Spinal cord (tissue), 10 donors: Measurements from ENCODE around the gene COBL. TPM values are rescaled to one million over a fixed set of nuclear protein-coding genes. Genes with fewer than 3 reads are reported as not detected.

ENCODE experiments used
- DNase-seq, 6 donors: peaks; one replicate each; pipeline versions ENCODE4 v3.0.0 to v3.0.0-alpha.2; 2013 to 2015; ENCODE audit warnings: low spot score in 6 of 6, low read depth in 4 of 6
- H3K27ac ChIP-seq: one replicate; pipeline ENCODE4 v1.5.1; 2013; ENCODE audit warnings: low read depth, low read length, control low read depth
- H3K27me3 ChIP-seq: one replicate; pipeline ENCODE4 v1.6.1; 2013; ENCODE audit warnings: low read length; ENCODE audit not compliant: control insufficient read depth, insufficient read depth
- H3K36me3 ChIP-seq: one replicate; pipeline ENCODE4 v1.6.1; 2013; ENCODE audit warnings: low read length; ENCODE audit not compliant: control insufficient read depth, insufficient read depth
- H3K4me1 ChIP-seq: one replicate; pipeline ENCODE4 v1.6.1; 2013; ENCODE audit warnings: low read length; ENCODE audit not compliant: control insufficient read depth, insufficient read depth
- H3K4me3 ChIP-seq: one replicate; pipeline ENCODE4 v1.5.1; 2013; ENCODE audit warnings: low read depth, low read length, control low read depth
- H3K9me3 ChIP-seq: one replicate; pipeline ENCODE4 v1.6.1; 2013; ENCODE audit warnings: low read length; ENCODE audit not compliant: control insufficient read depth, insufficient read depth
- WGBS: methylation state at CpG from one replicate; pipeline ENCODE4 v1.1.5; 2013; ENCODE audit warnings: missing lambda C conversion rate; ENCODE audit not compliant: insufficient coverage; 5-methylcytosine and 5-hydroxymethylcytosine counted together
- polyA plus RNA-seq, 2 donors: library from polyadenylated mRNA; unstranded; fragments of 120-200 nt; gene quantifications; one replicate each; pipeline ENCODE4 v1.2.1, GENCODE V29; 2013; ENCODE audit not compliant: insufficient read length in 2 of 2
- total RNA-seq, 2 donors: library from RNA; depleted of rRNA in 1 of 2; stranded (reverse); fragments of 120-200 nt in 1 of 2; fragments of >200 nt in 1 of 2; gene quantifications; one replicate each; pipeline versions ENCODE4 v1.2.3 to v1.2.4, GENCODE V29; 2013 to 2014
- donor health status: healthy.

The COBL gene
- total and polyA plus RNA-seq, 4 donors: 3.8 to 7.8 (median 5.1) TPM

DNA sequence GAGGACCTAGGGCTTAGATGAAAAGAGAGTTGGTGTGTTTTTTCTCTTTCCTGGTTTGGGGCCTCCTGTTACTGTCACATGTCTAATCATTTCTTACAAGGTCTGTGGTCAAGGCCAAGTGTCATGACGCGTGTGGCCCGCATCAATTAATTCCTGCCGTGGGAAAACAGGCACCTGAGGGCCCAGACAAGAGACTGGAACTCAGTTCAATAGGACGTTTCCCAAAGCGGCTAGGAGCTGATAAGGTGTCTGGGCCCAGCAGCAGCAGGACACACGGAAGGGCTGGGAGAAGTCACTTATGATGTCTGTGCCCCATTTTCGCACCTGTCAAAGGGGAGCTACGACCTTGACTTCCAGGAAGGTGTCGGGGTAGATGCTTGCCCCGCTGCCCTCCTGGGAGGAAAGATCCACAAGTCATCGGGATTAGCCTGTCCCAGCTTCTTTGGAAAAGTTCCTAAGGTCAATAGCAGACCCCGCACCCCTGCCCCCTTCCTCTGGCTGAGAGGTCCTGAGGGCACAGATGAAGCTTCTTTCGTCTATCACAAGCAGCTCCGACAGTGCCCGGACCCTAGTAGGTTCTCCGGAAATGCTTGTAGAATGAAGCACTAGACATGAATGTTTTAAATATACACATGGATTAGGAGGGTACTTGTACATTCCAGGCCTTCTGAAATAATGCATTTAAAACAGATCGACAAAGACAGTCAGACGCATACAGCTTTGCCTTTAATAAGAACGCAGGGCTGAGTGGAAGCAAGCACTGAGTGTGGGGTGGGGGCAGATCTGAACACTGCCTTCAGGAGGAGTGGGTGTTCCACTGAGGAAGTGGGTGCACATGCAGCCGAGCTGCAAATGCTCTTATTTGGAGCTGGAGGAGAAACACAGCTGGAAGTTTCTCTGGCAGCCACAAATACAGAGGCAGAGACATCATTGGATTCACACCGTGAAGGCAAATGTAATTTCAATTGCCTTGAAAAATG is 296.4 kb downstream of the COBL start:
- no peaks in the 10 kb centered on the region for H3K27me3 ChIP-seq
- WGBS: 85% methylated on average over 20 of the region's 22 CpGs
- no peak overlapping the region for H3K27ac ChIP-seq
- no peaks in the 10 kb centered on the region for H3K4me1 ChIP-seq
- no peaks in the 10 kb centered on the region for H3K9me3 ChIP-seq
- H3K4me3 ChIP-seq: no peak overlapping the region
- H3K36me3 ChIP-seq: peaks cover 4% of the 10 kb centered on the region
- DNase-seq: peak in 1 of 6 donors; percentile 60

DNA sequence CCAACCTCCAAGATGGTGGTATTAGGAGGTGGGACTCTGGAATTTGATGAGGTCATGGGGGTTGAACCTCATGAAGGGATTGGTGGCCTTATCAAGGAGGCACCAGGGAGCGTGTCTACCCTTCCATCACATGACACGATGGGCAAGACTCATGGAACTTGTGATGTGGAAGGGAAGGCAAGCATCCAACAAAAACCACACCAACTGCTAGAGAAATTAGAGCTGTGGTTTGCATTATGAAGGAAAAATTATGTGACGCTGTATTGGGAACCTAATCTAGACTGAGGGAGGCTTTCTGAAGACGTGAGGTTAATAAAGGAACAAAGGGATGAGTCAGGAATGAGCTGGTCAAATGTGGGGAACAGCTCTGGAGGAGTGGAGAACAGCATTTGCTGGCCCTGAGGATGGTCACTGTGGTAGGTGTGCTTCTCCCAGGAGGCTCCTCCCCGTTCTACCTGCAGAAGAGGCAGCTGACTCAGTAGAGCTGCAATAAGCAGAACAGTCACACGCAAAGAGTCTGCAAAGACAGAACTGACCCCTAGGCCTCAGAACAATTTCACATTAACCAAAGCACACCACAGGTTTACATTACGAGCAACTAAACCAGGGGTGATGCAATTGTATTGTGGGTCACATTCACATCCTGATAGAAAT is 297.3 kb downstream of the COBL start:
- Histone ChIP-seq H3K4me3 (no peak overlapping the region), H3K4me1 (no peaks in the 10 kb centered on the region), H3K9me3 (no peaks in the 10 kb centered on the region), H3K27me3 (no peaks in the 10 kb centered on the region), H3K36me3 (no peaks in the 10 kb centered on the region), H3K27ac (no peak overlapping the region)
- DNase-seq: no peak
- 94% methylated on average over 2 of the region's 7 CpGs for WGBS

DNA sequence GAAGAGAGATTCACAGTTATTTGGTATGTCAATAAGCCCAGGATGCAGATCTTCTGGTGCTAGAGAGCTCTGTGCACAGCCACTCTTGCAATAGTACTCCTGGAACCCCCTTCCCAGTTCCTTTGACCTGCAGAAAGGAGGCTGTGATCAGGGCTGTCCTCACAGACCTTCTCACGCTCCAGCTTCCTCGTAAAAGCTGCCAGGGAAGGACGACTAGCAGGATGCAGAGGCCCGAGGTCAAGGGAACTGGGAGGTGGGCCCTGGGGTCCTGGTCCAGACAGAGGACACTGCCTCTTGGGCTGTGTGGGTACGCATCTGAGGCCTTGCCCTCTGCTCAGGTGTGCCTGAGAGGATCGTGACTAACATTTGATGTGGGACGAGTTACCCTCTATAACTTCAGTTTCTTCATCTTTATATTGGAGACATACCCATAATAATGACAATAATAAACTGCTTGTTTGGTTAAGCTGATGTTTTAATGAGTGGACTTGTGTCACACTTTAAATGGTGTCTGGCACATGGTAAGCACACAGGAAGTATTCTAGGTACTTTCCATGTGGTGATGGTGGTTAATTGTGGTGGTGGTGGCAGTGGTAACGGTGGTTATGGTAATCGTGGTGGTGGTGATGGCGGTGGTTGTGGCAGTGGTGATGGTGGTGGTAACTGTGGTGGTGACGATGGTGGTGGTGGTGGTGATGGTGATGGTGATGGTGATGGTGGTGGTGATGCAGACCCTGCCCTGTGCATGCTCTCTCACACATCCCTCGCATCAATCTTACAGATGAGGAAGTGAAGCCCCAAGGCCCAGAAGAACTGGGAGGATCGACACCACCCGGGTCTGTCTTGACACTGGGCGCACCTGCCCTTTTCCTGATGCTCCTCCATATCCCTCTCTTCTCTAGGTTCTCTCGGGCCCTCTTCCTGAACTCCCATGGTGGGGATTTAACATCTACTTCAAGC is 298.8 kb downstream of the COBL start:
- 92% methylated on average over 11 of the region's 16 CpGs for WGBS
- no peak for DNase-seq
- no peak overlapping the region for H3K4me3 ChIP-seq

DNA sequence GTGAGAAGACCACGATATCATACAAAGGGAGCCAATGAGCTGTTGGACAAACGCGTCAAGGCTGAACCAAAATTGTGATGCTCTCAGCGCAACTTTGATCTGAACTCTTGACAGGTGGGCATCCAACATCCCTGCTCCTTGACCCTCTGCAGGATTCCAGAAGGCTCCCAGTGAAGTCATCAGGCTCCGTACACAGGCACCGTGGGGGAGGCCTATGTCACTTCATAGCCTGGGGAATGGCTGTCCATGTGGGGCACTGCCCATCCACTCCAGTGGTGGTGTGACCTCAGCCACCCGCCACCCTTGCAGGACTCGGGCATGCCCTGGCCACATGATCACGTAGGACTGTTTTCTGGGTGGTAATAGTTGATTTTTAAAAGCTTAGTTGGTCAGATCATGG is 300.1 kb downstream of the COBL start:
- Histone ChIP-seq H3K4me1 (no peaks in the 10 kb centered on the region), H3K27me3 (no peaks in the 10 kb centered on the region), H3K36me3 (no peaks in the 10 kb centered on the region), H3K9me3 (no peaks in the 10 kb centered on the region), H3K27ac (no peak overlapping the region), H3K4me3 (no peak overlapping the region)
- 96% methylated on average over 8 of the region's 9 CpGs for WGBS
- DNase-seq: no peak

More for the DNA sequence above, 298.8 kb downstream of the COBL start:
- Histone ChIP-seq H3K27me3 (no peaks in the 10 kb centered on the region), H3K9me3 (no peaks in the 10 kb centered on the region), H3K36me3 (no peaks in the 10 kb centered on the region), H3K4me1 (no peaks in the 10 kb centered on the region), H3K27ac (no peak overlapping the region)

DNA sequence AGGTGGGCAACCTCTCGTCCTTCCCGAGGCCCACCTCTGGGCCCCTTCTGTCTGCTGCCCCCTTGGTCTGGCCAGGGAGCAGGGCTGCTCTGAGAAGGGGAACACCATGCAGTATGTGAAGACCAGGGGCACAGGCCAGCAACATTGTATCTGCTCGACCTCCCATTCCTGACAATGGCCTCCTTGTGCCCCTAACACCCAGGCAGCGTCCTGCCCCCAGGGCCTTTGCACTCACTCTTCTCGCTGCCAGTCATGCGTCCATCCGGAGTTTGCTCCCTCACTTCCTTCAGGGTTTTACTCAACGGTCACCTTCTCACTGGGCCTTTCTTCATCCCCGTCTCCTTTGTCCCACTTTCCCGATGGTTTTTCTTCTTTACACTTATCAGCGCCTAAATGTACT is 301.0 kb downstream of the COBL start:
- H3K9me3 ChIP-seq: no peaks in the 10 kb centered on the region
- 92% methylated on average over 8 of the region's 11 CpGs for WGBS
- no peaks in the 10 kb centered on the region for H3K36me3 ChIP-seq
- H3K4me3 ChIP-seq: no peak overlapping the region
- no peaks in the 10 kb centered on the region for H3K4me1 ChIP-seq
- no peak for DNase-seq
- H3K27ac ChIP-seq: no peak overlapping the region
- no peaks in the 10 kb centered on the region for H3K27me3 ChIP-seq

DNA sequence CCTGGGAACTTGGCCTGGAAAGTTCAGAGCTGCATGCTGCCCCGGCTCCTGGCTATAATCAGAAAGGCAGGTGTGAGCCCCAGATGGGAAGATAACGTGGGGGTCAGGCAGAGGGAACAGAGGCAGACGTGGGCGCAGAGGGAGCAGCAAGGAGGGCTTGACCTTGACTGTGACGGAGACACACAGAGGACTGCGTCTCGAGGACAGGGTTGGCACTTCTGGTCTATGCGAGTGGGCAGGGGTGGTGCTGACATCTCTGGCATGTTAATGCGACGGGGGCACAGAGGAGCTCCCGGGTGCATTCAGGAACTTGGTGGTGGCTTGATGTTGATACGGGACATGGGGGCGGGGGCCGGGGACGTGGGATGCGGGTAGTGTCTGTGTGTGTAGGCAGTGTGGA is 301.8 kb downstream of the COBL start:
- no peak overlapping the region for H3K27ac ChIP-seq
- DNase-seq: no peak
- no peaks in the 10 kb centered on the region for H3K4me1 ChIP-seq
- H3K4me3 ChIP-seq: no peak overlapping the region
- WGBS: 91% methylated on average over 16 of the region's 16 CpGs
- no peaks in the 10 kb centered on the region for H3K9me3 ChIP-seq
- no peaks in the 10 kb centered on the region for H3K27me3 ChIP-seq
- no peaks in the 10 kb centered on the region for H3K36me3 ChIP-seq

DNA sequence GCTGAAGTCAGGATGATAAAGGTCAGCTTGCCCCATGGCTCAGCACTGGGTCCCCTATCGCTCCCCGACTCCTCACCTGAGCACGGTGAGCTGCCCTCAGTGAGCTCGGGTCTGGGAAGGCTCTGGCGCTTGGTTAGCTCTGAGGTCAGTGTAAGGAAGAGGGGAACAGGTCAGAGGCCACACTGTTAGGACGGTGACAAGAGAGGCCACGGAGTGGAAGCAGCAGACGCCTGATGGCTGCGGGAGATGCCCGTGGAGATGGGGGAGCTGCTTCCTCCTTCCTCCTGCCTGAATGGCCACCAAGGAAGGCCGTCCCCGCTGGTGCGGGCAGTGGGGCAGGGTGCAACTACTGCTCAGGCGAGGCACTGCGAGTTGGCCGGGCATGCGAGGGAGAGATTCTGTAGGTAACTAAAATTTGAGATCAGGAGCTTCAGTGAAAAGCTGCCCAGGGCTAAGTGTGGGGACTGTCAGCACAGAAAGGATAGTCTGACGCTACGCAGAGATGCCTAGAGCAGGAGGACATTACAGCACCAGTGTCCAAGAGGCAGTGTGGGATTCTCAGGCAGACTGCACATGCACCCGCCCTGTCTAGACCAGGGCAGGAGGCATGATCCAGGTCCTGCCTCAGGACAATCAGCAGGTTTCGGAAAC is 302.6 kb downstream of the COBL start:
- H3K9me3 ChIP-seq: no peaks in the 10 kb centered on the region
- H3K4me3 ChIP-seq: no peak overlapping the region
- 84% methylated on average over 21 of the region's 21 CpGs for WGBS
- no peaks in the 10 kb centered on the region for H3K4me1 ChIP-seq
- H3K27me3 ChIP-seq: no peaks in the 10 kb centered on the region
- no peaks in the 10 kb centered on the region for H3K36me3 ChIP-seq
- DNase-seq: no peak
- H3K27ac ChIP-seq: no peak overlapping the region

DNA sequence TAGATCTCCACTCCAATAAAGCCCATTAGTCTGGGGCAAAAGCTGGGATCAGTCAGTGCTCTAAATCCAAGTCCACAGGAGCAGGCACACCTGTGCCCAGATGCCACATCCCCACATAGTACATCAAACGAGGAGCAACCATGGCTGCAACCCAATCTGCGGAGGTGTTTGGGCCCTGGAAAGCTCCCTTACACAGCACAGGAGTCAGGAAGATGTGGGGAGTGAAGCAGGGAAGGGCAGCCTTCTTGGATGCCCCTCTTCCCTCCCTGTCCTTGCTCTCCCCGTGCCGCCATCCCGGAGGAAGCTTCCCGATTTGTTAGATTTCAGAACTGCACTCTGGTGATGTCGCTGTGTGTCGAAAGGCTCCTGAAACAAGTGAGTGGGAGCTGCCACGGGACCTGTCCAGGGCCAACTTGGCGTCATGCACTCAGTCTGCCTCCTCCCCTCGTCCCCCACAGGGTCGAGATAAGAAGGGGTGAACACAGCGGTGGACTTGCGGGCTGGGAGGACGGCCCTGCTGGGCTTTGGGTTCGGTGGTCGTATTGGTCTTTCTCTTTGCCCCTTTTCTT is 303.3 kb downstream of the COBL start:
- no peaks in the 10 kb centered on the region for H3K4me1 ChIP-seq
- no peak overlapping the region for H3K27ac ChIP-seq
- WGBS: 87% methylated on average over 15 of the region's 17 CpGs
- H3K4me3 ChIP-seq: no peak overlapping the region
- no peaks in the 10 kb centered on the region for H3K27me3 ChIP-seq
- H3K9me3 ChIP-seq: no peaks in the 10 kb centered on the region
- no peaks in the 10 kb centered on the region for H3K36me3 ChIP-seq
- no peak for DNase-seq
